H9 (cell line): ENCODE results near the gene AGPAT1. TPM values are rescaled to one million over a fixed set of nuclear protein-coding genes. Genes with fewer than 3 reads are reported as not detected.

Experiments
- DNase-seq: peaks from one replicate; pipeline ENCODE4 v3.0.0-alpha.2; 2017
- H2AFZ ChIP-seq: one replicate; pipeline ENCODE4 v1.6.1; 2013; ENCODE audit warnings: mild to moderate bottlenecking, low read length, control low read depth, moderate library complexity
- H2AK5ac ChIP-seq: 2 replicates; pipeline ENCODE4 v1.6.1; 2013; ENCODE audit warnings: low read length, control low read depth, mixed read lengths; ENCODE audit not compliant: insufficient read length
- H2BK120ac ChIP-seq: one replicate; pipeline ENCODE4 v1.6.1; 2013; ENCODE audit warnings: low read depth, mild to moderate bottlenecking, low read length, control low read depth, inconsistent platforms; ENCODE audit not compliant: poor library complexity, severe bottlenecking
- H2BK12ac ChIP-seq: 2 replicates; pipeline ENCODE4 v1.6.1; 2013; ENCODE audit warnings: low read length, control low read depth, mixed read lengths, low read depth; ENCODE audit not compliant: insufficient read length
- H2BK15ac ChIP-seq: 2 replicates; pipeline ENCODE4 v1.6.1; 2013; ENCODE audit warnings: low read depth, low read length, control low read depth
- H2BK20ac ChIP-seq: one replicate; pipeline ENCODE4 v1.6.1; 2013; ENCODE audit warnings: low read depth, mild to moderate bottlenecking, low read length, control low read depth, inconsistent platforms; ENCODE audit not compliant: poor library complexity, severe bottlenecking
- H2BK5ac ChIP-seq: 2 replicates; pipeline ENCODE4 v1.6.1; 2013; ENCODE audit warnings: low read length, control low read depth, mixed read lengths; ENCODE audit not compliant: insufficient read length
- H3K14ac ChIP-seq: 2 replicates; pipeline ENCODE4 v1.6.1; 2013; ENCODE audit warnings: low read length, control low read depth; ENCODE audit not compliant: insufficient read depth
- H3K18ac ChIP-seq: 2 replicates; pipeline ENCODE4 v1.6.1; 2013; ENCODE audit warnings: low read depth, mild to moderate bottlenecking, mixed read lengths, low read length, control low read depth; ENCODE audit not compliant: insufficient read length
- H3K23ac ChIP-seq: 2 replicates; pipeline ENCODE4 v1.6.1; 2013; ENCODE audit warnings: low read length, control low read depth, mixed read lengths, low read depth; ENCODE audit not compliant: insufficient read length
- H3K23me2 ChIP-seq: 2 replicates; pipeline ENCODE4 v1.6.1; 2013; ENCODE audit warnings: low read depth, mild to moderate bottlenecking, mixed read lengths, low read length, control low read depth; ENCODE audit not compliant: insufficient read length, poor library complexity, severe bottlenecking
- H3K27ac ChIP-seq: 2 replicates; pipeline ENCODE4 v1.5.1; 2013; ENCODE audit warnings: low read length, control low read depth, mixed read lengths, low read depth; ENCODE audit not compliant: insufficient read length
- H3K27me3 ChIP-seq: 2 replicates; pipeline ENCODE4 v1.6.1; 2013; ENCODE audit warnings: low read length, control low read depth, inconsistent platforms; ENCODE audit not compliant: insufficient read depth
- H3K4ac ChIP-seq: 2 replicates; pipeline ENCODE4 v1.6.1; 2013; ENCODE audit warnings: low read depth, mild to moderate bottlenecking, control low read depth, inconsistent platforms, low read length, moderate library complexity
- H3K4me1 ChIP-seq: 2 replicates; pipeline ENCODE4 v1.6.1; 2013; ENCODE audit warnings: low read length, control low read depth, inconsistent platforms; ENCODE audit not compliant: insufficient read depth
- H3K4me2 ChIP-seq: 2 replicates; pipeline ENCODE4 v1.6.1; 2013; ENCODE audit warnings: low read length, control low read depth, mixed read lengths; ENCODE audit not compliant: insufficient read length, insufficient read depth
- H3K56ac ChIP-seq: 2 replicates; pipeline ENCODE4 v1.6.1; 2013; ENCODE audit warnings: low read depth, mild to moderate bottlenecking, mixed read lengths, low read length, control low read depth; ENCODE audit not compliant: insufficient read length
- H3K79me1 ChIP-seq: 2 replicates; pipeline ENCODE4 v1.6.1; 2013; ENCODE audit warnings: low read depth, mild to moderate bottlenecking, moderate library complexity, low read length, control low read depth, inconsistent platforms; ENCODE audit not compliant: insufficient read depth, poor library complexity, severe bottlenecking
- H3K79me2 ChIP-seq: 2 replicates; pipeline ENCODE4 v1.6.1; 2013; ENCODE audit warnings: low read length, control low read depth, inconsistent platforms; ENCODE audit not compliant: insufficient read depth
- H3K9ac ChIP-seq: 2 replicates; pipeline ENCODE4 v1.6.1; 2013; ENCODE audit warnings: low read length, control low read depth, mixed read lengths; ENCODE audit not compliant: insufficient read length; ENCODE audit errors: extremely low read depth
- H3K9me3 ChIP-seq: one replicate; pipeline ENCODE4 v1.6.1; 2013; ENCODE audit warnings: low read depth, low read length, inconsistent platforms; ENCODE audit not compliant: control insufficient read depth
- H3T11ph ChIP-seq: one replicate; pipeline ENCODE4 v1.6.1; 2013; ENCODE audit warnings: mild to moderate bottlenecking, low read length, control low read depth, inconsistent platforms
- H4K20me1 ChIP-seq: one replicate; pipeline ENCODE4 v1.6.1; 2013; ENCODE audit not compliant: control insufficient read depth, insufficient read length, insufficient read depth
- H4K5ac ChIP-seq: 2 replicates; pipeline ENCODE4 v1.6.1; 2013; ENCODE audit warnings: low read depth, mild to moderate bottlenecking, mixed read lengths, low read length, control low read depth; ENCODE audit not compliant: insufficient read length
- H4K8ac ChIP-seq: replicated peaks from 2 replicates; pipeline ENCODE4 v1.6.1; 2013; ENCODE audit warnings: low read length, control low read depth, mixed read lengths, low read depth; ENCODE audit not compliant: insufficient read length
- H4K91ac ChIP-seq: 2 replicates; pipeline ENCODE4 v1.6.1; 2013; ENCODE audit warnings: low read depth, mild to moderate bottlenecking, moderate library complexity, mixed read lengths, low read length, control low read depth; ENCODE audit not compliant: insufficient read length
- H3K27ac Mint-ChIP-seq, 3 experiments: 2 replicates in 2 of 3; 3 replicates in 1 of 3; pipeline ENCODE4 v1.8.0; 2020 to 2021; ENCODE audit warnings: mixed read lengths in 3 of 3, mild to moderate bottlenecking in 1 of 3, moderate library complexity in 1 of 3
- H3K27me3 Mint-ChIP-seq: 2 replicates; pipeline ENCODE4 v1.8.0; 2021; ENCODE audit warnings: low read depth, mild to moderate bottlenecking, moderate library complexity, mixed read lengths
- H3K36me3 Mint-ChIP-seq, 3 experiments: 2 replicates in 2 of 3; 3 replicates in 1 of 3; pipeline ENCODE4 v1.8.0; 2020 to 2021; ENCODE audit warnings: low read depth in 3 of 3, mixed read lengths in 3 of 3; ENCODE audit not compliant: insufficient read depth in 1 of 3
- H3K4me1 Mint-ChIP-seq, 2 experiments: 2 replicates each; pipeline ENCODE4 v1.8.0; 2020; ENCODE audit warnings: mixed read lengths in 2 of 2
- H3K4me3 Mint-ChIP-seq, 2 experiments: 2 replicates in 1 of 2; 3 replicates in 1 of 2; pipeline ENCODE4 v1.8.0; 2020 to 2021; ENCODE audit warnings: mild to moderate bottlenecking in 2 of 2, mixed read lengths in 2 of 2, moderate library complexity in 1 of 2
- H3K9me3 Mint-ChIP-seq, 2 experiments: 2 replicates in 1 of 2; 3 replicates in 1 of 2; pipeline ENCODE4 v1.8.0; 2020; ENCODE audit warnings: mild to moderate bottlenecking in 2 of 2, mixed read lengths in 2 of 2, moderate library complexity in 1 of 2
- CTCF ChIP-seq: fragments of 200-600 bp; sonication (generic); conservative IDR thresholded peaks from 3 replicates; pipeline ENCODE4 v1.8.0; 2021; ENCODE audit warnings: antibody characterized with exemption, mild to moderate bottlenecking
- WGBS: extraction: QIAGEN DNeasy Blood & Tissue Kit; methylation state at CpG from one replicate; pipeline ENCODE4 v1.1.7; 2013; ENCODE audit warnings: missing lambda C conversion rate, low lambda C conversion rate, mixed read lengths; ENCODE audit not compliant: insufficient read length; ENCODE audit errors: extremely low coverage; 5-methylcytosine and 5-hydroxymethylcytosine counted together
- total RNA-seq: library from RNA; stranded (reverse); gene quantifications from 2 replicates; pipeline ENCODE4 v1.2.1, GENCODE V29; 2021

AGPAT1 gene
- total RNA-seq, 1 experiment from 2014 or later: 89.5 TPM

- H3K4me1 ChIP-seq: no peaks in the 10 kb centered on the region
- no peak overlapping the region for H3K14ac ChIP-seq
- H4K8ac ChIP-seq: no peak overlapping the region
- H4K91ac ChIP-seq: no peak overlapping the region
- H3K79me2 ChIP-seq: peaks cover 4% of the 10 kb centered on the region; the same call in 1 of the 2 replicates
- Mint-ChIP-seq H3K27ac (peak overlapping the region in 1 of 3 experiments; percentile 19; a peak in 2 of 7 replicates), H3K4me1 (peaks cover 15 to 30% of the 10 kb centered on the region in 2 experiments), H3K27me3 (no peaks in the 10 kb centered on the region; the same call in 1 of the 2 replicates), H3K4me3 (no peak overlapping the region), H3K36me3 (peaks cover 34 to 78% (median 66%) of the 10 kb centered on the region in 3 experiments), H3K9me3 (no peaks in the 10 kb centered on the region; a peak in 1 of 5 replicates)
- no peak overlapping the region for H3K27ac ChIP-seq
- no peak for DNase-seq
- no peak overlapping the region for H2BK15ac ChIP-seq
- H2AFZ ChIP-seq: no peak overlapping the region
- H2BK20ac ChIP-seq: no peak overlapping the region
- H3K23me2 ChIP-seq: peaks cover 6% of the 10 kb centered on the region
- no peak overlapping the region for H3K23ac ChIP-seq
- no peak overlapping the region for H2BK120ac ChIP-seq
- H3K4me2 ChIP-seq: no peak overlapping the region
- H3K9me3 ChIP-seq: no peaks in the 10 kb centered on the region
- no peak overlapping the region for H3K56ac ChIP-seq
- H3T11ph ChIP-seq: no peak overlapping the region
- no peak overlapping the region for H3K9ac ChIP-seq
- no peaks in the 10 kb centered on the region for H3K79me1 ChIP-seq
- TF ChIP-seq CTCF: no peak
- no peak overlapping the region for H2AK5ac ChIP-seq
- no peak overlapping the region for H3K18ac ChIP-seq
- WGBS: no CpG with 5 or more reads among the region's 3 CpGs
- no peaks in the 10 kb centered on the region for H3K27me3 ChIP-seq
- no peak overlapping the region for H3K4ac ChIP-seq
- H4K5ac ChIP-seq: no peak overlapping the region
- H4K20me1 ChIP-seq: no peaks in the 10 kb centered on the region
- H2BK12ac ChIP-seq: no peak overlapping the region
- H2BK5ac ChIP-seq: no peak overlapping the region
Observed at GRCh38 chr6:32183030-32183429, 7.1 kb upstream of the AGPAT1 start.
